DOHH2 (cell line): Measurements from ENCODE around the gene ANTKMT.

Source experiments
- H3F3A ChIP-seq: fragments of 200-600 bp; sonication (generic), shearing (Covaris generic); 2 replicates; pipeline ENCODE4 v1.6.0; 2016; ENCODE audit warnings: antibody characterized with exemption, mild to moderate bottlenecking; ENCODE audit not compliant: control insufficient read depth, insufficient read depth
- H3K27ac ChIP-seq: fragments of 200-600 bp; sonication (generic); 2 replicates; pipeline ENCODE4 v1.5.1; 2014; ENCODE audit warnings: low read depth, mild to moderate bottlenecking, low read length, moderate library complexity
- H3K27me3 ChIP-seq: fragments of 200-600 bp; sonication (generic); 2 replicates; pipeline ENCODE4 v1.6.1; 2014; ENCODE audit warnings: mild to moderate bottlenecking, low read length, mixed read lengths; ENCODE audit not compliant: control insufficient read depth
- H3K36me3 ChIP-seq: fragments of 200-600 bp; sonication (generic); 2 replicates; pipeline ENCODE4 v1.6.1; 2014; ENCODE audit warnings: mild to moderate bottlenecking, low read length, moderate library complexity, mixed read lengths; ENCODE audit not compliant: control insufficient read depth
- H3K4me1 ChIP-seq: fragments of 200-600 bp; sonication (generic); 2 replicates; pipeline ENCODE4 v1.6.1; 2014; ENCODE audit warnings: mild to moderate bottlenecking, low read length, mixed read lengths; ENCODE audit not compliant: control insufficient read depth
- H3K4me2 ChIP-seq: fragments of 200-600 bp; sonication (generic); 2 replicates; pipeline ENCODE4 v1.6.0; 2014; ENCODE audit warnings: mild to moderate bottlenecking, low read length, moderate library complexity
- H3K4me3 ChIP-seq: fragments of 200-600 bp; sonication (generic); 2 replicates; pipeline ENCODE4 v1.5.1; 2014; ENCODE audit warnings: mild to moderate bottlenecking, low read length, mixed read lengths
- H3K79me2 ChIP-seq: fragments of 200-600 bp; sonication (generic); 2 replicates; pipeline ENCODE4 v1.6.1; 2014; ENCODE audit warnings: mild to moderate bottlenecking, low read length, mixed read lengths; ENCODE audit not compliant: control insufficient read depth
- H3K9me2 ChIP-seq: fragments of 200-600 bp; sonication (generic); replicated peaks from 2 replicates; pipeline ENCODE4 v1.6.1; 2014; ENCODE audit warnings: mild to moderate bottlenecking, low read length, mixed read lengths; ENCODE audit not compliant: control insufficient read depth
- H3K9me3 ChIP-seq: fragments of 200-600 bp; sonication (generic); 2 replicates; pipeline ENCODE4 v1.6.1; 2014; ENCODE audit warnings: antibody characterized with exemption, low read length, mixed read lengths; ENCODE audit not compliant: control insufficient read depth, insufficient read depth
- H4K20me1 ChIP-seq: fragments of 200-600 bp; sonication (generic); 2 replicates; pipeline ENCODE4 v1.6.0; 2014; ENCODE audit warnings: low read depth, mild to moderate bottlenecking, antibody characterized with exemption, low read length, moderate library complexity; ENCODE audit not compliant: control insufficient read depth, insufficient read depth
- EZH2phosphoT487 ChIP-seq: fragments of 200-600 bp; sonication (generic); IDR thresholded peaks from 2 replicates; pipeline ENCODE4 v1.6.1; 2017; ENCODE audit warnings: borderline replicate concordance, mild to moderate bottlenecking, antibody characterized with exemption, low read length, moderate library complexity, mixed read lengths
- TF ChIP-seq, protein P1 (sequence below): fragments of 200-600 bp; sonication (generic); IDR thresholded peaks from one replicate; pipeline ENCODE4 v1.5.1; 2014; ENCODE audit warnings: antibody characterized with exemption, mild to moderate bottlenecking, low read depth, low read length; ENCODE audit not compliant: poor library complexity, severe bottlenecking

ANTKMT gene

DNA sequence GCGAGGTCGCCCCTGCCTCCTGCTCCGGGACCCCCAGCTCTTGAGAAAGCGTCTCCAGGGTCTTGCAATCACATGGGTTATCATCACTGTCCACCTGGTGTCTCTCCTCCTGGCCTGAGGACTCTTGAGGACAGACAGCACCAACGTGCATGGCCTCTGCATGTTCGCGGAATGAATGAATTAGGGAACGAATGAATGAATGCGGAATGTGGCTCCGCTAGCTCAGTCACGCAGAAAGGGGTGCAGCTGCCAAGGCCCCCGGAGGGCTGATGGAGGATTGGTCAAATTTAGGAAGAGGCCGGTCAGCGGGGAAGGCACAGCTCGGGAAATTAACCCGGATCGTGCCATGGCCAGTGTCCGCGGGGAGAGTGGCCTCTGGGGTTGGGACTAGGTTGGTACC is 18.6 kb upstream of the ANTKMT start:
- Histone ChIP-seq H3K36me3 (no peaks in the 10 kb centered on the region), H3K79me2 (no peaks in the 10 kb centered on the region), H4K20me1 (no peaks in the 10 kb centered on the region), H3K27me3 (peaks cover 61% of the 10 kb centered on the region), H3K4me3 (no peak overlapping the region), H3F3A (no peaks in the 10 kb centered on the region), H3K9me2 (no peaks in the 10 kb centered on the region), H3K27ac (no peak overlapping the region), H3K9me3 (no peaks in the 10 kb centered on the region), H3K4me2 (no peak overlapping the region), H3K4me1 (no peaks in the 10 kb centered on the region)
- TF ChIP-seq, protein P1, sequence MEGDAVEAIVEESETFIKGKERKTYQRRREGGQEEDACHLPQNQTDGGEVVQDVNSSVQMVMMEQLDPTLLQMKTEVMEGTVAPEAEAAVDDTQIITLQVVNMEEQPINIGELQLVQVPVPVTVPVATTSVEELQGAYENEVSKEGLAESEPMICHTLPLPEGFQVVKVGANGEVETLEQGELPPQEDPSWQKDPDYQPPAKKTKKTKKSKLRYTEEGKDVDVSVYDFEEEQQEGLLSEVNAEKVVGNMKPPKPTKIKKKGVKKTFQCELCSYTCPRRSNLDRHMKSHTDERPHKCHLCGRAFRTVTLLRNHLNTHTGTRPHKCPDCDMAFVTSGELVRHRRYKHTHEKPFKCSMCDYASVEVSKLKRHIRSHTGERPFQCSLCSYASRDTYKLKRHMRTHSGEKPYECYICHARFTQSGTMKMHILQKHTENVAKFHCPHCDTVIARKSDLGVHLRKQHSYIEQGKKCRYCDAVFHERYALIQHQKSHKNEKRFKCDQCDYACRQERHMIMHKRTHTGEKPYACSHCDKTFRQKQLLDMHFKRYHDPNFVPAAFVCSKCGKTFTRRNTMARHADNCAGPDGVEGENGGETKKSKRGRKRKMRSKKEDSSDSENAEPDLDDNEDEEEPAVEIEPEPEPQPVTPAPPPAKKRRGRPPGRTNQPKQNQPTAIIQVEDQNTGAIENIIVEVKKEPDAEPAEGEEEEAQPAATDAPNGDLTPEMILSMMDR = no peak
- no peak for TF ChIP-seq EZH2phosphoT487

DNA sequence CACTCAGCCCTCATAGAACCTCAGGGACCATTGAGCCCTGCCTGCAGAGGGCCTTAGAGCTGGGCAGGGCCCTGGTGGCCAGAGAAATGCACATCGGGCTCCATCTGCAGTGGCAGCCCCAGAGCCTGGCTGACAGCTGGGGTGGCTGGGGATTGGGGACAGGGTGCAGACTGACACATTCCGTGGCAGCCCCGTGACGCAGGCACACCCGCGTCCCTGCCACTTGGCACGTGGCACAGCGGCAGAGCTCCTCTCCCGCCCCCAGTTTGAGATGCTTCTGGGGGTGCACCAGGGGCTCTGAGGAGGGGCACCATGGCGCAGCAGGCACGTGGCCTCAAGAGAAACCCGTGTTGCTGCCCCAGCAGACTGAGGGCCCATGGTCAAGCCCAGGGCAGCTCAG is 17.5 kb upstream of the ANTKMT start:
- H3K27ac ChIP-seq = no peak overlapping the region
- H3K79me2 ChIP-seq = no peaks in the 10 kb centered on the region

DNA sequence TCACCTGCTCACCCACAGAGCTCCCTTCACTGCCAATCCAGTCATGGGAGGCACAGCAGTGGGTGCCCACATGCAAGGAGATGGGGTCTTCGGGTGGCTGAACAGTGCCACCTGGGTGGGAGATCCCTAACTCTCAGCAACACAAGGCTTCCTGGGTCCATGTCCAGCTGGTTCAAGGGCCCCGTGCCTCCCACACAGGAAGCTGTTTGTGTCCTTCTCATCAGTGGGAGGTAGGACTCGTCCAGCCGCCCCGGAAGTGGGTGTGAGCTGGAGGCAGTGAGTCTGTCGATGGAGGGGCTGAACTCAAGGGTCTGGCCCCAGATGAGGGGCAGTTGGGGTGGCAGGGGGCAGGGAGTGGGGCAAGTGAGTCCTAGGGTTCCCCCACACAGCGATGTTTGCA is 16.9 kb upstream of the ANTKMT start:
- Histone ChIP-seq H3K9me3 (no peaks in the 10 kb centered on the region), H4K20me1 (no peaks in the 10 kb centered on the region), H3K79me2 (no peaks in the 10 kb centered on the region), H3K27ac (no peak overlapping the region), H3K4me1 (no peaks in the 10 kb centered on the region), H3K4me2 (no peak overlapping the region), H3K27me3 (peaks cover 65% of the 10 kb centered on the region), H3K4me3 (no peak overlapping the region), H3K36me3 (no peaks in the 10 kb centered on the region), H3K9me2 (no peaks in the 10 kb centered on the region), H3F3A (no peaks in the 10 kb centered on the region)
- no peak for TF ChIP-seq EZH2phosphoT487
- TF ChIP-seq, protein P1 = no peak

More for the DNA sequence above, 17.5 kb upstream of the ANTKMT start:
- no peaks in the 10 kb centered on the region for H3K36me3 ChIP-seq
- no peaks in the 10 kb centered on the region for H3K4me1 ChIP-seq
- no peak overlapping the region for H3K4me2 ChIP-seq
- no peaks in the 10 kb centered on the region for H3K9me2 ChIP-seq
- TF ChIP-seq, protein P1 = no peak
- TF ChIP-seq EZH2phosphoT487 = no peak
- H4K20me1 ChIP-seq = no peaks in the 10 kb centered on the region
- no peak overlapping the region for H3K4me3 ChIP-seq
- no peaks in the 10 kb centered on the region for H3F3A ChIP-seq
- no peaks in the 10 kb centered on the region for H3K9me3 ChIP-seq
- H3K27me3 ChIP-seq = peaks cover 62% of the 10 kb centered on the region
